GM21723 (cell line): ENCODE data around the gene ZNF200.
"Not testable (repeated sequence)": the region's sequence is repeated elsewhere in the genome, so short reads cannot be mapped to it uniquely, and the experiment has no call there.

Experiments
- ATAC-seq: cut with Tn5 transposase; IDR thresholded peaks from one replicate; pipeline ENCODE4 v1.9.1; 2021; ENCODE audit warnings: mild to moderate bottlenecking, moderate library complexity; ENCODE audit not compliant: unreplicated experiment

Gene ZNF200

DNA sequence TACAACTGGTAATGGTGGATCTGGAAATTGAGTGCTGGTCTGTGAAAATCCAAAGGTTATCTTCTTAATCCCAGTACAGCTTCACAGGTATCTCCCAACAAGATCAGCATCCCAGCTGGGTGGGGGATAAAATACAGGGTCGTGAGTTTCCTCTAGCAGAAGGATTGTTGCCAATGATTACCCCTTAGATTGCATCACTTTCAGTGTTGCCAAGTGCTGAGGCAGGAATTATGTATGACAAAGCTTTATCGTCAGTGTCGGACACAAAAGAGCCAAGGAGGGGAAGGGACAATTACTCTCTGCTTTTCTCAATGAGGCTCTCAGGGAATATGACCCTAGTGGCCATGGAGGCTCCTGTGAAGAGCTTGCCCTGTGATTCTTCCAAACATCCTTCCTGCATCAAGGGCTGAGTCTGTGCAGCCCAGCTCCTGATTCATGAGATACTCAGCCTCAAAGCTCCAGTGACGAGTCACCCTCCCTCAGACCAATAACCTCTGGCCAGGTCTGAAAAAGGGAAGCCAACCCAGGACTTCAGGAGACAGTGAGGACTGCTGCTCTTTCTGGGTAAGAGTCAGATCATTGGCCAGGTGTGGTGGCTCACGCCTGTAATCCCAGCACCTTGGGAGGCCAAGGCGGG, 31.9 kb downstream of the ZNF200 start:
- ATAC-seq, result no peak

DNA sequence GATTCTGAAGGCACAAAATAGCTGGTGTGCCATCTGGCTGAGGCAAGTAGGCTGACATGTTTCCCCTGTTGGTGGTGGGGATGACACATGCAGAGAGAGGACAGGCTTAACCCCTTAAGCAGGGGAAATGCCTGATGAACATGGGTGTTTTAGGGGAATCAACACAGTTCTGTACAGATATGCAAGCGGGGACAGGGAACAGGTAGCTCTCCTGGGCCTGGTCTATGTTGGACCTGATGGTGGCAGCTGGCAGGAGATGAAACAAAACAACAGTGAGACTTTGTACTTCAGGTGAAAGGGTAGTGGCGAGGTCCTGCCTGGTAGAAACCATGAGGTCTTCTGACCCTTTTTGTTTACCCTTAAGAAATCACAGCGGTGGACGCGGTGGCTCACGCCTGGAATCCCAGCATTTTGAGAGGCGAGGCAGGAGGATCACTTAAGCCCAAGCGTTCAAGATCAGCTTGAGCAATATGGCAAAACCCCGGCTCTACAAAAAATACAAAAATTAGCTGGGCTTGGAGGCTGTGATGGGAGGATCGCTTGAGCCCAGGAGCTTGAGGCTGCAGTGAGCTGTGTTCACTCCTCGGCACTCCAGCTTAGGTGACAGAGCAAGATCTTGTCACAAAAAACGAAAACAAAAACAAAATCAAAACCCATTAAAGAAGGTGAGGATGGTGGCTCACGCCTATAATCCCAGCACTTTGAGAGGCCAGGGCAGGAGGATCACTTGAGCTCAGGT, 36.5 kb downstream of the ZNF200 start:
- no peak for ATAC-seq

DNA sequence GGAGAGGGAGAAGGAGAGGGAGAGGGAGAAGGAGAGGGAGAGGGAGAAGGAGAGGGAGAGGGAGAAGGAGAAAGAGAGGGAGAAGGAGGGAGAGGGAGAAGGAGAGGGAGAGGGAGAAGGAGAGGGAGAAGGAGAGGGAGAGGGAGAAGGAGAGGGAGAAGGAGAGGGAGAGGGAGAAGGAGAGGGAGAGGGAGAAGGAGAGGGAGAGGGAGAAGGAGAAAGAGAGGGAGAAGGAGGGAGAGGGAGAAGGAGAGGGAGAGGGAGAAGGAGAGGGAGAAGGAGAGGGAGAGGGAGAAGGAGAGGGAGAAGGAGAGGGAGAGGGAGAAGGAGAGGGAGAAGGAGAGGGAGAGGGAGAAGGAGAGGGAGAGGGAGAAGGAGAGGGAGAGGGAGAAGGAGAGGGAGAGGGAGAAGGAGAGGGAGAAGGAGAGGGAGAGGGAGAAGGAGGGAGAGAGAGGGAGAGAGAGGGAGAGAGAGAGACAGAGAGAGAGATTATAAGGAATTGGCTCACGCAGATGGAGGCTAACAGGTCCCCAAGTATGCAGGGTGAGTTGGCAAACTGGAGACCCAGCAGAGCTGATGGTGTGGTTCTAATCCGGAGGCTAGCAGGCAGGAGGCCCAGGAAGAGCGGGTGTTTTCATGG, 37.1 kb downstream of the ZNF200 start:
- ATAC-seq, result not testable (repeated sequence)

DNA sequence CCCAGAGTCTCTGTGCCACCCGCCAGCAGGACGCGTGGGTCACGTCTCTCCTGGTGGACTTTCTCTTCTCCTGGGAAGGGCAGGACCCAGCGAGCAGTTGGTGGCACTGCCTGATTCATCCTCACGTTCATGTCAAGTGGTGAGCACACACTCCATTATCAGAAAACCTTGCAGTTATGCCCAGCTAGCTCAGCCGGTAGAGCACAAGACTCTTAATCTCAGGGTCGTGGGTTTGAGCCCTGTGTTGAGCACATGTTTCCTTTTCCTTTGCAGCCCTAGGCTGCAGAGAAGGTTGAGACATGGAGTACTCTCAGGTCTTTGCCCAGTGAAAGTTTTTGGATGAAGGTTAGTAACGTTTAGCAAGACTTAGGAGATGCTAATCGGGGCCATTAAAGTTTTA, 39.0 kb downstream of the ZNF200 start:
- ATAC-seq, result no peak

DNA sequence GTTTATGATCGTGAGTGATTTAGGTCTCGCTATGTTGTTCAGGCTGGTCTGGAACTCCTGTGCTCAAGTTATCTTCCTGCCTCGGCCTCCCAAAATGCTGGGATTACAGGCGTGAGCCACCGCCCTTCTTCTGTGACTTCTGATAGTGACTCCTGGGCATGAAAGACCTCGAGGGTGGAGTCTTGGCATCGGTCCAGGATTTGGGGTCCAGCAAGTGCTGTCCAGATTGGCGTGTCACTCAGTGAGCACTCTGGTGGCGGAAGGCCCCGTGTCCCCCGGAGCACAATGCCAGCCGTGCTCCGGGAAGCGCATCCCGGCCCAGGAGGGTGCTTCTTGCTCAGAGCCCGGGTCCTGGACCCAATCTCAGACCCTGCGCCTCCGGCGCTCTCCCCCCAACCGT, 40.2 kb downstream of the ZNF200 start:
- ATAC-seq, result no peak

DNA sequence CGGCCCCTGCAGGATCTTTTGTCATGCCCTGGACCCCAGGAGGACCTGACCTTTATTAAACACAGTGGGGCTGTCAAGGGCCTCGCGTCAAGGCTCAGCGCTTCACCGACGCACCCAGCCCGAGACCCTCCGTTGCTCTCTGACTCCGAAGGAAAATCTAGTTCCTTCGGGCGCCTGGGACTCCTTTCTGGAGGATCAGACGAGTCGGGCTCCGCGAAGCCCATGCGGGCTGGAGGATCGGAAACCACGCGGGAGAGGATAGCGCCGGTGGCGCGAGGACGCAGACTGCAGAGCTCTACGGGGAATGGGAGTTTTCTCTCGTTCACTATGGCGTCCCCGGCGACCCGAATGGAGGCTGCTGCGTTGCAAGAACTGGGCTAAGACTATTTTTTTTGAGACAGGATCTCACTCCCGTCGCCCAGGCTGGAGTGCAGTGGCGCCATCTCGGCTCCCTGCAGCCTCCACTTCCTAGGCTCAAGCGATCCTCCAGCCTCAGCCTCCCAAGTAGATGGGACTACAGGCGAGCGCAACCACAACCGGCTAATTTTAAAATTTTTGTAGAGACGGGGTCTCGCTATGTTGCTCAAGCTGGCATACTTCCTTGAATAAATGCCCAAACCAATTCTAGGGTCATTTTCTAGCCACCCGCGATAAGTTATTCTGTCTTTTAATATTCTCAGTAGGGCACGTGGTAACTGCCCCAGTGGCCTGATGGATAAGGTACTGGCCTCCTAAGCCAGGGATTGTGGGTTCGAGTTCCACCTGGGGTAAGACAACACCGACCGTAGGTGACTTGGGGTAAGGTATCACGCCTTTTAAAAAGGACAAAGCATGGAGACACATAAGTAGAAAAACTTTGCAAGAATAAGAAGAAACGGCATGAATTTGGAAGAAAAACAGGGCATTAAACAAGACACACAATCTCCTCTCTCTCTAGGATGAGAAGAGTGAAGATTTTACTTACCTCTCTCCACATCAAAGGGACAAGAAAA, 41.4 kb downstream of the ZNF200 start:
- no peak for ATAC-seq

DNA sequence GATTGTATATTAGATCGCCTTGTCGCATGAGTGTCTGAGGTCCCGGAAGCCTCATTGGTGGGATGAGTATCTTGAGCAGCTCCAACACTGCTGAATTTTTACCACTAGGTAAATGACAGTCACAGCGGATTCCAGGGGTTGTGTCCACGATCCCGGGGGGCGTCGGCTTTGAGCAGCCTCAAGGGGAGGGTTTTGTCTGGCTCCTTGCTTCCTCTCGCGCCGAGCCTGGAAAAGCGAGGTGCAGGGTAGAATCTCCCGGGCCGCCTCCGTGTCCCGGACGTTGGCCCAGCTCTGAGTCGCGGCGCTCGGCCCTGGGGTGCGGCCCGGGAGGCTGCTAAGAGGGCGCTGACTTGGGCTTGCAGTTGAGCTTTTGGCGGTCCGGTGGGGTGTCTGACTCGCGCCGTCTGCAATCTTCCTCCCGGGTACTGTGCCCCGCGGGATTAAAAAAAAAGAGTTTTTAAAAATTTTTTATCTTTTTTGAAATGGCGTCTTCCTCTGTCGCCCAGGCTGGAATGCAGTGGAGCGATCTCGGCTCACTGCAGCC, 42.4 kb downstream of the ZNF200 start:
- ATAC-seq, result no peak

DNA sequence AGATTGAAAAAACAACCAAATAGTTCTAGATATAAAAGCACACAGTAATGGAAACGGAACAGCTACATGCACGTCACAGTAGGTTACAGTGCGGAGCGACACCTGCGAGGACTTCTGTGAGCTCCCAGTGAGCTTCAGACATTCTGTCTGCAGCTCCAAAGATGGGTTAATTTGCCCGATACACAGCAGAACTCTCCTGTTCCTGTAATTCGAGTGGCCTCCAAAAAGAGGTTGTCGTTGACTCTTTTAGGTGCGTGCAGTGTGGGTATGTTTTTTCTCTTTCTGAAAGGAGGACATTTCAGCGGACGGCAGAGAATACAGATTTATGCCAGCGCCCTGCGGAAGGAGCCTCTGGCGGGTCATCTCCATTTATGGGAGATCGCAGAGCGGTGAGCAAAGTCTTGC, 44.0 kb downstream of the ZNF200 start:
- ATAC-seq, result no peak

DNA sequence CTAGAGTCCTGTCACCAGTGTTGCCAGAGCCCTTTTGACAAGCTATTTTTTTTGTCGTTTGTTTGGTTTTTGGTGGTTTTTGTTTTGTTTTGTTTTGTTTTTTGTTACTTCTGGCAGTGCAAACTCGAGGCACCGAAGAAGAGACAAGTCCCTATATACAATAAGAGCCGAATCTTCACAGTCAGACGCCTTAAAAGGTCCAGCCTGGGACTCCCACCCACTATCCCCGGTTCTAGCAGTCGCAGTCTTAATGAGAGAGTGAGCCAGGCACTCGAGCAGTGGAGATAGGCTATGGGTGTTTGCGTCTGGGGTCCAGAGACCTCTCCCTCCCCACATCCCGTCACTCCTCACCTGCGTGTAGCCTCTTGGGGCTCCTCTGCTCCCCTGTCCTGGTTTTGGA, 45.1 kb downstream of the ZNF200 start:
- ATAC-seq, result no peak

DNA sequence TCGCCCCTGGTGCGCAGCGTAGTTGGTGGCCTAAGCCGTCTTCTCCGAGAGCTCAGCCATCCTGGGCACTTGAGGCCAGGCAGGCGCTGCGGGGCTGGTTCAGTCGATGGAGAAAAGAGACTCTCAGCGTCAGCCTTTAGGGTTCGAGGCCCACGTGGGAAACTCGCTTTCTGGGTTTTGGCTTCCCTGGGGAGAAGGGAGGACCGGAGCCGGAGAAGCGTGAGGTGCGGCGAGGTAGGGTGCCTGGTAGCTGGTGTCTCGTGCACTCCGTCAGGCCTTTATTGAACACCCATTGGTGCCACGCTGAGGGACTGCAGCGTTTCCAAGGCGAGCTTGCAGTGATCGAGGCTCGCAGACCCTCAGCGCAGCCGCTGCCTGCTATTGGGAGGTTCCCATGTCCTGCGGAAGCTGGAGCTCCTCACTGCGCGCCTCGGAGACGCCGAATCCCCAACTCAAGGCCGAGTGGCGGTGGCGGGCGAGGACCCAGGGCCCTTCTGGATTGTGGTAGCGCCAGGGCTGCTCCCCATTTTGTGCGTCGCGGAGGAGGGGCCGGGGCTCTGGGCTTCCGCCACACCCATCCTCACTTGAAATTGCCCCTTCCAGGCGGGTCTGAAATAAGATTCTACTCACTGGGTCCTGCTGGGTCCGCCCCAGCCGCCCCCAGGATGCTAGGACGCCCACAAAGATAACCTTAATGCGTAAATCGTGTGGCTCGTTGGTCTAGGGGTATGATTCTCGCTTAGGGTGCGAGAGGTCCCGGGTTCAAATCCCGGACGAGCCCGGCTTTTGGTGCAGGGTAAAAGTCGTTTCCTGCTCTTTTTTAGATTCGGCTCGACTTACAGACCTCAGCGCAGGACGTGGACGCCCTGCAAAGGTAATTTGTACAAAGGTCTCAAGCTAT, 45.8 kb downstream of the ZNF200 start:
- no peak for ATAC-seq

DNA sequence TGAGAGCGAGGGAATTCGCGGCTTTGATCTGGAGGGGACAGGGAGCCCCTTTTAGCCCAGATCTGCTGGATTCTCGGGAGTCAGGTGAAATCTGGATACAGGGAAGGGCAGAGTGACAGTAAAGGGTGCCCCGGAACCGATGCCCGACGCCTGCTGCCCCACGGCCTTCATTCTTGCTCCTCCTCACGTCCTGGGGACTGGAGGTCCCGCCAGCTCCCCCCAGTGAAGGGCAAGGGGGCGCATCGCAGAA, 46.4 kb downstream of the ZNF200 start:
- no peak for ATAC-seq

DNA sequence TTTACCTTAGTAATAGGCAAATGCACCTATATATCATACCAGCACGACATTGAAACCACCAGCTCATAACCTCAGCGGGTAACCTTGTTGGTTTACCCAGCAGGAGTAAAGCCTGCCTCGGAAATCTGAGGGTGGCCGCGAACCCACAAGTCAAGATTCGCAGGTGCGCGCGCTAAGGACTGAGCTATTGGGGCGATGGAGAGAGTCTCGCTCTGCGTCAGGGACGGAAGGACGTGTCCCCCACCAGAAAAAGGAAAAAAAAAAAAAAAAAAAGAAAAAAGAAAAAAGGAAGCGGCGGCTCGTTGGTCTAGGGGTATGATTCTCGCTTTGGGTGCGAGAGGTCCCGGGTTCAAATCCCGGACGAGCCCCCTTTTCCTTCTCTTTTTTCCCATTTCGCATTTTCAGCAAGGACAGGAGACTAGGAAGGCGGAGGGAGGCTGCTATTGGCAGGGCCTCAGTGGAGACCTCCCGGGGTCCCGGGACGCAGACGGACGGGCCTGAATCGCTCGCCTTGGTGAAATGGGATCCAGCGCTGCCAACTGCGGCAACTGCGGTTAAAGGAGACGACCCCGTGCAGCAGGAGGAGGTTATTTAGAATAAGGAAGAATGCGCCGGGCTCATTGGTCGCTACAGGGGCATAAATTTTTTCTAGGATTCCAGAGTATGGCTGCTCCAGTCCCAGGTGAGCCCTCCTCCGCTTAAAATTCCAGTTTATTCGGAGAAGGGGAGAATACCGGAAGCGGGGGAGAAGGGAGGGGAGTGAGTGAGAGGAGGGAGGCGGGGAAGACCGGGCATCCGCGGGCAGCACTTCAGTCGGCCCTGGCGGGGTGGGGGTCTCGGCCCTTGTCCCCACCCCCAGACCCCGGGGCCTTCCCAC, 46.9 kb downstream of the ZNF200 start, which contains the start of gene OR1F1:
OR1F1 (plus strand) TSS at position 407 of the 877 bp plus-strand sequence.
- ATAC-seq, result no peak

DNA sequence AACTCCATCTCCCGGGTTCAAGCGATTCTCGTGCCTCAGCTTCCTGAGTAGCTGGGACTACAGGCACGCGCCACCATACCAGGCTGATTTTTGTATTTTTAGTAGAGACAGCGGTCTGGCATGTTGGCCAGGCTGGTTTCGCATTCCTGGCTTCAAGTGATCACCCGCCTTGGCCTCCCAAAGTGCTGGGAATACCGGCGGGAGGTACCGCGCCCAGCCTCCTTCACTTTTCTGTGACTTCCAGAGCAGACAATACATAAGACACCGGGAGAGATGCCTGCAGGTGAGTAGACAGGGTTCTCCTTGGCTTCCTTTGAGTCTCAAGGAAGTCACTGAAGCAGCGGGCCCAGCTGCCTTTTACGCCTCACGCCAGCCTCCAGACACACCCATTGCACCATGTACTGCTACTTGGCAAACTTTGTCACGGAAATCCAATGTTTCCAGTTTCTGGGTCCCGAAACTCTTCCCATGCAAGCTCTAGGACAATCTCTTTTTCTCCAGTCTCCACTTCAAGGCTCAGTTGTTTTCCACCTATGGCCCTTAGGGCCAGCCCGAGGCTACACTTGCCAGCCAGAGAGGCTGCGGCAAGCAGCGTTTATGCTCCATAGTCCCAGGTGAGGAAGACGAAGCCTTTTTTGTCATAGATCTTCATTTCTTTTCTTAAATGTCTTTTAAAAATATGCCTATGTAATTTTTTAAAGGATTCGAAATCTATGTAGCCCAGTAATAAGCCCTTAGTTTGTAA, 47.8 kb downstream of the ZNF200 start:
- ATAC-seq, result no peak

DNA sequence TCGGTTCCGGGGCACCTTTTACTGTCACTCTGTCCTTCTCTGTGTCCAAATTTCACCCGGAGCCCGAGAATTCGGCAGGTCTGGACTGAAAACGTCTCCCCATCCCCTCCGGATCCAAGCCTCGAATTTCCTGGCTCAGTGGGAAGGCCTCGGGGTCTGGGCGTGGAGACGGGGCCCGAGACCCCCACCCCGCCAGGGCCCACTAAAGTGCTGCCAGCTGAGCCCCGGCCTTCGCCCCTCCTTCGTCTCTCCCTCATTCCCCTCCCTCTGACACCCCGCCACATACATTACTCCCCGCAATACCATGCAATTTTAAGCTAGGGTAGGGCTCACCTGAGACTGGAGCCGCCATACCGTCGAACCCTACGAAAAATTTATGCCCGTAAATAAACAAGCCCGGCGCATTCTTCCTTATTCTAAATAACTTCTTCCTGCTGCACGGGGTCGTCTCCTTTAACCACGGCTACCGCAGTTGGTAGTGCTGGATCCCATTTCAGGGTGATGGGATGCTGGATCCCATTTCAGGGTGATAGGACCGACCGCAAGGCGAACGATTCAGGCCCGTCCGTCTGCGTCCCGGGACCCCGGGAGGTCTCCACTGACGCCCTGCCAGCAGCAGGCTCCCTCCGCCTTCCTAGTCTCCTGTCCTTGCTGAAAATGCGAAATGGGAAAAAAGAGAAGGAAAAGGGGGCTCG, 51.4 kb downstream of the ZNF200 start:
- no peak for ATAC-seq

DNA sequence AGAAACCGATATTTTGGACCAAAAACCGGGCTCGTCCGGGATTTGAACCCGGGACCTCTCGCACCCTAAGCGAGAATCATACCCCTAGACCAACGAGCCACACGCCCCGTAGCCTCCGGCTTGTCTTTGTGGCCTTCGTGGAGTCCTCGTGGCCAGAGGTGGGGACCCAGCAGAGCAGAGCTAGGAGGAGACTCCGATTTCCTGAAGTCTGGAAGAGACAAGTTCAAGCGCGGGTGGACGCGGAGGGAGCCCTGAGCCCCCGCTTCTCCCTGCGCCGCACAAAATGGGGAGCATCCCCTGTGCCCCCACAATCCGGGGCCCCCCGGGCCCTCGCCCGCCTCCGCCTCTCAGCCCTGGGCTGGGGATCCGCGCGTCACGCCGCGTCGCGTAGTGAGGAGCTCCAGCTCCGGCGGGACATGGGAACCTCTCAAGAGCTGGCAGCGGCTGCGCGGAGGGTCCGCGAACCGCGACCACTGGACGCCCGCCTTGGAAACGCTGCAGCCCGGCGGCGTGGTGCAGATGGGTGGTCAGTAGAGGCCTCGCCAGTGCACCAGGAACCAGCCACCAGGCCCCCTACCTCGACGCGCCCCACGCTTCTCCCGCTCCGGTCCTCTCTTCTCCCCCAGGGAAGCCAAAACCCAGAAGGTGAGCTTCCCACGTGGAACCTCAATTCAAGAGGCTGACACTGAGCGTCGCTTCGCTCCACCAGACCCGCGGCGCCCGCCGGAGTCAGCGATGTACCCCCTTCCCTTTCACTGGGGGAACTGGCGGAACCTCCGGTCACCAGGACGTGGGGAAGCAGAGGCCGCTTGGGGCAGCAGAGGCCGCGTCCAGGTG, 52.1 kb downstream of the ZNF200 start:
- no peak for ATAC-seq

DNA sequence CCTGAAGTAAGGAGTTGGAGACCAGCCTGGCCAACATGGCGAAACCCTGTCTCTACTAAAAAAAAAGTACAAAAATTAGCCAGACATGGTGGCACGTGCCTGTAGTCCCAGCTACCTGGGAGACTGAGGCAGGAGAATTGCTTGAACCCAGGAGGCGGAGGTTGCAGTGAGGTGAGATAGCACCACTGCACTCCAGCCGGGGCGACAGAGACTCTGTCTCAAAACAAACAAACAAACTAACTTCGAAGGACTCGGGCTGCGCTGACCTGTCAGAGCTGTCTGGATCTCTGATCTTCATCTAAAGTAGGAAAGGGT, 52.7 kb downstream of the ZNF200 start:
- not testable (repeated sequence) for ATAC-seq

DNA sequence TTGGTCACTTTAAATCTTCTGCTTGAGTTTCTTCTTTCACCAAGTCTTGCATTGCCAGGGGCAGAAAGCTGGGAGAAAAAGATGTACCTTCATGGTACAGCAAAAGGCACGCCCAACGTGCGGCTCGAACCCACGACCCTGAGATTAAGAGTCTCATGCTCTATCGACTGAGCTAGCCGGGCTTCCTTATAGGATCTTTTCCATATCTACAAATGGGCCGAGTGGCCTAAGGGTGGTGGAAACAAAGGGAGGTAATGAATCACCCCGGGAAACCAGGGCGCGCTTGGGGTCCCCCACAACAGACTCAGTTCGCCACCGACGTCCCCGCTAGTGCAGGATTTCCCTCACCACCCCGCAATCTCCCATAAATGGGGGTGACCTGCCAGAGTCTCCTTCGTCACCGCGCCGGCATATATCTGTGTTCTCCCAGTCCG, 54.5 kb downstream of the ZNF200 start:
- no peak for ATAC-seq
